WTC11 (cell line): ENCODE measurements around the gene NR3C1. TPM values are rescaled to one million over a fixed set of nuclear protein-coding genes. Genes with fewer than 3 reads are reported as not detected.
A peak's percentile ranks its signal among the peaks of the same experiment; 100 is the strongest.

Source experiments
- ATAC-seq: fragments of 200-7000 bp; cut with Tn5 transposase; 2 replicates; pipeline ENCODE4 v1.10.0; 2021; ENCODE audit warnings: mild to moderate bottlenecking, moderate library complexity
- CTCF ChIA-PET: fragments of 300-600 bp; sonication (Branson Sonifier 250); formaldehyde crosslinking; loops from one replicate; lab custom pipeline; 2021; ENCODE audit warnings: antibody characterized with exemption; lab: Charles Lee
- POLR2A ChIA-PET: fragments of 350-600 bp; sonication (Branson Sonifier 250); formaldehyde crosslinking; loops from one replicate; lab custom pipeline; 2021; ENCODE audit warnings: antibody characterized with exemption; lab: Charles Lee
- DNase-seq: peaks from one replicate; pipeline ENCODE4 v3.0.0; 2021; ENCODE audit warnings: low spot score
- H3K27ac Mint-ChIP-seq: 2 replicates; pipeline ENCODE4 v1.8.0; 2021; ENCODE audit warnings: mixed read lengths
- H3K27me3 Mint-ChIP-seq: 2 replicates; pipeline ENCODE4 v1.8.0; 2021; ENCODE audit warnings: low read depth, mild to moderate bottlenecking, moderate library complexity, mixed read lengths
- H3K36me3 Mint-ChIP-seq: 2 replicates; pipeline ENCODE4 v1.8.0; 2021; ENCODE audit warnings: mixed read lengths
- H3K4me1 Mint-ChIP-seq: 2 replicates; pipeline ENCODE4 v1.8.0; 2022; ENCODE audit warnings: mixed read lengths
- H3K4me3 Mint-ChIP-seq: 2 replicates; pipeline ENCODE4 v1.8.0; 2021; ENCODE audit warnings: mild to moderate bottlenecking, moderate library complexity, mixed read lengths
- H3K9me3 Mint-ChIP-seq: 2 replicates; pipeline ENCODE4 v1.8.0; 2021; ENCODE audit warnings: mixed read lengths
- AR ChIP-seq: fragments of 250-450 bp; sonication (Bioruptor Pico); IDR thresholded peaks from 2 replicates; pipeline ENCODE4 v1.9.0; 2021; ENCODE audit warnings: mild to moderate bottlenecking
- E2F1 ChIP-seq: sonication (generic); formaldehyde crosslinking; IDR thresholded peaks from 2 replicates; pipeline ENCODE4 v1.8.0; 2022; ENCODE audit warnings: mild to moderate bottlenecking, missing genetic modification reagents
- FOXP1 ChIP-seq: sonication (generic); formaldehyde crosslinking; IDR thresholded peaks from 2 replicates; pipeline ENCODE4 v1.8.0; 2022; ENCODE audit warnings: missing genetic modification reagents, mild to moderate bottlenecking, moderate library complexity, borderline replicate concordance
- JAZF1 ChIP-seq: fragments of 250-450 bp; sonication (Bioruptor Pico); IDR thresholded peaks from 2 replicates; pipeline ENCODE4 v1.9.0; 2021; ENCODE audit warnings: moderate library complexity, mild to moderate bottlenecking, inconsistent platforms
- MAX ChIP-seq: sonication (generic); formaldehyde crosslinking; IDR thresholded peaks from 2 replicates; pipeline ENCODE4 v1.8.0; 2022; ENCODE audit warnings: mild to moderate bottlenecking, missing genetic modification reagents
- MLX ChIP-seq: sonication (generic); formaldehyde crosslinking; IDR thresholded peaks from 2 replicates; pipeline ENCODE4 v1.8.1; 2023; ENCODE audit warnings: mild to moderate bottlenecking, missing genetic modification reagents, moderate library complexity
- MYBL2 ChIP-seq: sonication (generic); formaldehyde crosslinking; IDR thresholded peaks from 2 replicates; pipeline ENCODE4 v1.8.1; 2023; ENCODE audit warnings: mild to moderate bottlenecking, moderate library complexity, missing genetic modification reagents
- ZNF138 ChIP-seq: sonication (generic); formaldehyde crosslinking; conservative IDR thresholded peaks from 2 replicates; pipeline ENCODE4 v1.8.1; 2022; ENCODE audit warnings: mild to moderate bottlenecking, moderate library complexity, missing genetic modification reagents
- ZNF281 ChIP-seq: sonication (generic); formaldehyde crosslinking; IDR thresholded peaks from 2 replicates; pipeline ENCODE4 v1.8.0; 2023; ENCODE audit warnings: mild to moderate bottlenecking, missing genetic modification reagents
- ZNF317 ChIP-seq: sonication (generic); formaldehyde crosslinking; IDR thresholded peaks from 2 replicates; pipeline ENCODE4 v1.8.1; 2023; ENCODE audit warnings: low read depth, mild to moderate bottlenecking, moderate library complexity, missing genetic modification reagents, borderline replicate concordance
- ZNF532 ChIP-seq: fragments of 250-450 bp; sonication (Bioruptor Pico); IDR thresholded peaks from 2 replicates; pipeline ENCODE4 v1.9.0; 2021; ENCODE audit warnings: mild to moderate bottlenecking, borderline replicate concordance
- total RNA-seq: library from RNA; stranded (reverse); gene quantifications from 3 replicates; pipeline ENCODE4 v1.2.3, GENCODE V29; 2021

NR3C1 gene
- total RNA-seq, 1 experiment from 2014 or later, result 15.0 TPM

GRCh38 chr5:143259254-143259605 is 144.3 kb downstream of the NR3C1 start (continued):
- TF ChIP-seq MLX (CRISPR knock-in tag), result no peak
- TF ChIP-seq ZNF532 (CRISPR knock-in tag), result no peak
- no peak for TF ChIP-seq MAX (CRISPR knock-in tag)

GRCh38 chr5:143258559-143259253 is 144.8 kb downstream of the NR3C1 start:
- Mint-ChIP-seq H3K9me3 (no peaks in the 10 kb centered on the region), H3K36me3 (no peaks in the 10 kb centered on the region), H3K4me1 (peaks cover 3% of the 10 kb centered on the region; the same call in 1 of the 2 replicates), H3K4me3 (no peak overlapping the region), H3K27ac (no peak overlapping the region), H3K27me3 (no peaks in the 10 kb centered on the region)
- ATAC-seq, result peak; percentile 52; the same call in 1 of the 2 replicates
- ChIA-PET POLR2A (no interaction called here), CTCF (no interaction called here)
- no peak for DNase-seq
- TF ChIP-seq ZNF138 (CRISPR knock-in tag), result no peak
- no peak for TF ChIP-seq JAZF1 (CRISPR knock-in tag)
- TF ChIP-seq E2F1 (CRISPR knock-in tag), result no peak
- TF ChIP-seq MYBL2 (CRISPR knock-in tag), result no peak
- no peak for TF ChIP-seq MAX (CRISPR knock-in tag)
- no peak for TF ChIP-seq ZNF281
- TF ChIP-seq ZNF317 (CRISPR knock-in tag), result no peak
- no peak for TF ChIP-seq FOXP1 (CRISPR knock-in tag)
- no peak for TF ChIP-seq AR (CRISPR knock-in tag)
